CD14-positive monocyte (primary cell): ENCODE measurements around the gene LNPEP. TPM values are rescaled to one million over a fixed set of nuclear protein-coding genes. Genes with fewer than 3 reads are reported as not detected.

ENCODE experiments used
- DNase-seq, 3 donors: peaks; one replicate each; pipeline ENCODE4 v3.0.0-alpha.2; 2011 to 2022
- H2AFZ ChIP-seq: 2 replicates; pipeline ENCODE4 v1.6.0; 2012; ENCODE audit warnings: mild to moderate bottlenecking, low read depth, low read length, inconsistent platforms; ENCODE audit not compliant: insufficient read depth, poor library complexity, severe bottlenecking
- H3K27ac ChIP-seq, 2 donors: 1 replicate in 1 of 2; 2 replicates in 1 of 2; pipeline ENCODE4 v1.5.1; 2012 to 2013; ENCODE audit warnings: low read length in 2 of 2, control low read depth in 1 of 2, inconsistent platforms in 1 of 2, low read depth in 1 of 2, mild to moderate bottlenecking in 1 of 2
- H3K27me3 ChIP-seq, 2 donors: one replicate each; pipeline versions ENCODE4 v1.6.0 to v1.6.1; 2011 to 2013; ENCODE audit warnings: low read length in 2 of 2; ENCODE audit not compliant: control insufficient read depth in 2 of 2, insufficient read depth in 2 of 2
- H3K36me3 ChIP-seq, 2 donors: replicated peaks in 1 of 2; 1 replicate in 1 of 2; 2 replicates in 1 of 2; pipeline versions ENCODE4 v1.5.1 to v1.6.1; 2012 to 2013; ENCODE audit warnings: low read length in 2 of 2, control low read depth in 1 of 2, inconsistent platforms in 1 of 2, mild to moderate bottlenecking in 1 of 2; ENCODE audit not compliant: insufficient read depth in 2 of 2, control insufficient read depth in 1 of 2
- H3K4me1 ChIP-seq, 2 donors: 1 replicate in 1 of 2; 2 replicates in 1 of 2; pipeline versions ENCODE4 v1.5.1 to v1.6.1; 2012 to 2013; ENCODE audit warnings: low read length in 2 of 2, control low read depth in 1 of 2, inconsistent platforms in 1 of 2, mild to moderate bottlenecking in 1 of 2, moderate library complexity in 1 of 2; ENCODE audit not compliant: insufficient read depth in 2 of 2, control insufficient read depth in 1 of 2
- H3K4me2 ChIP-seq: replicated peaks from 2 replicates; pipeline ENCODE3; 2012; ENCODE audit warnings: low read length, moderate library complexity, mild to moderate bottlenecking; ENCODE audit not compliant: poor library complexity, severe bottlenecking; ENCODE audit errors: extremely low read depth
- H3K4me3 ChIP-seq, 3 experiments: fragments of 200-600 bp in 1 of 3; sonication (generic) in 1 of 3; replicated peaks in 1 of 3; 1 replicate in 2 of 3; 2 replicates in 1 of 3; pipeline ENCODE4 v1.5.1; 2011 to 2013; ENCODE audit warnings: low read length in 3 of 3, mild to moderate bottlenecking in 3 of 3, control low read depth in 2 of 3, low read depth in 2 of 3, inconsistent platforms in 1 of 3, moderate library complexity in 1 of 3
- H3K79me2 ChIP-seq: 2 replicates; pipeline ENCODE4 v1.6.0; 2012; ENCODE audit warnings: mild to moderate bottlenecking, control low read depth, inconsistent platforms, low read length, moderate library complexity; ENCODE audit not compliant: insufficient read depth
- H3K9ac ChIP-seq: 2 replicates; pipeline ENCODE4 v1.6.0; 2017; ENCODE audit warnings: low read length, mild to moderate bottlenecking; ENCODE audit not compliant: insufficient read depth, poor library complexity, severe bottlenecking
- H3K9me3 ChIP-seq, 2 donors: replicated peaks in 1 of 2; 1 replicate in 1 of 2; 2 replicates in 1 of 2; pipeline versions ENCODE4 v1.5.1 to v1.6.1; 2012 to 2013; ENCODE audit warnings: low read length in 2 of 2, control low read depth in 1 of 2; ENCODE audit not compliant: control insufficient read depth in 1 of 2, insufficient read depth in 1 of 2
- H4K20me1 ChIP-seq: 2 replicates; pipeline ENCODE4 v1.6.0; 2012; ENCODE audit warnings: mild to moderate bottlenecking, low read length, control low read depth, moderate library complexity; ENCODE audit not compliant: insufficient read depth
- H3K27ac Mint-ChIP-seq, 7 donors: one replicate each; pipeline ENCODE4 v1.8.0; 2020; ENCODE audit warnings: mild to moderate bottlenecking in 7 of 7, mixed read lengths in 7 of 7, moderate library complexity in 6 of 7, inconsistent platforms in 2 of 7
- H3K27me3 Mint-ChIP-seq, 3 donors: one replicate each; pipeline ENCODE4 v1.8.0; 2021 to 2022; ENCODE audit warnings: low read depth in 3 of 3, mild to moderate bottlenecking in 3 of 3, mixed read lengths in 3 of 3, moderate library complexity in 3 of 3, inconsistent platforms in 1 of 3
- H3K36me3 Mint-ChIP-seq, 2 donors: one replicate each; pipeline ENCODE4 v1.8.0; 2020; ENCODE audit warnings: mixed read lengths in 2 of 2, inconsistent platforms in 1 of 2, mild to moderate bottlenecking in 1 of 2
- H3K4me1 Mint-ChIP-seq: one replicate; pipeline ENCODE4 v1.8.0; 2020; ENCODE audit warnings: mild to moderate bottlenecking, mixed read lengths
- H3K4me3 Mint-ChIP-seq, 2 donors: one replicate each; pipeline ENCODE4 v1.8.0; 2020; ENCODE audit warnings: mild to moderate bottlenecking in 2 of 2, mixed read lengths in 2 of 2, moderate library complexity in 1 of 2
- H3K9me3 Mint-ChIP-seq, 7 donors: one replicate each; pipeline ENCODE4 v1.8.0; 2020 to 2022; ENCODE audit warnings: mixed read lengths in 7 of 7, mild to moderate bottlenecking in 6 of 7, moderate library complexity in 6 of 7, inconsistent platforms in 2 of 7
- WGBS: methylation state at CpG from one replicate; pipeline ENCODE4 v1.1.5; 2013; ENCODE audit warnings: missing lambda C conversion rate; ENCODE audit not compliant: insufficient coverage; 5-methylcytosine and 5-hydroxymethylcytosine counted together
- intact Hi-C, 2 donors: fragments of 100-400 bp; cut with micrococcal nuclease; formaldehyde crosslinking; loops; one replicate each; pipeline versions ENCODE4 v1.15.0 to v1.15.1; 2023
- polyA plus RNA-seq, 3 donors: library from polyadenylated mRNA; depleted of rRNA in 1 of 3; unstranded in 2 of 3; stranded (reverse) in 1 of 3; fragments of 300-500 nt in 2 of 3; fragments of >200 nt in 1 of 3; fragmentation: Illumina TruSeq in 2 of 3; gene quantifications; 1 replicate in 2 of 3; 2 replicates in 1 of 3; pipeline ENCODE4 v1.2.3, GENCODE V29; 2012 to 2021
- TF ChIP-seq, protein P1 (sequence below): fragments of 200-600 bp; IDR thresholded peaks from one replicate; pipeline ENCODE4 v1.8.0; 2022; ENCODE audit warnings: antibody characterized with exemption, mild to moderate bottlenecking

Gene LNPEP
- polyA plus RNA-seq, 3 donors, result 9.2 to 22.5 (median 14.5) TPM

DNA sequence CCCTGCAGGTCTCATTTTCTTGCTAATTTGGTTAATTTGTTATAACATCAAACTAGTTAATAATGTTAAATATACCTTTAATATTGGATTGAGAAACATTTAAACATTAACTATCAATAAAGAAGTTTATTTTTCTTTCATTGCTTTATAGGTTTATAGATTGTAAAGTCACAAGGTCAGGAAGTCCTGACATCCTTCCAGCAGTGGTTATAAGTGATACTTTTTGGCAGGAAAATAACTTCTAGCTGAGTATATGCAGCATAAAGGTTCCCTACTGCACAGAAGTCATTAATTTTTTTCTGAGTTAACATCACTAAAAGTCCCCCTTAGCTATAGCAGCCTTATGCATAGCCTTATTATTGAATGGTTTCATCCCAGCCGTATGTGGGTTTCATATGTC lies 85.5 kb downstream of the LNPEP start:
- Histone ChIP-seq H3K9me3 (no peaks in the 10 kb centered on the region), H3K4me3 (no peak overlapping the region), H3K4me2 (no peak overlapping the region), H3K4me1 (no peaks in the 10 kb centered on the region), H3K36me3 (peaks cover 65 to 92% of the 10 kb centered on the region in 2 donors), H2AFZ (no peak overlapping the region), H3K79me2 (no peaks in the 10 kb centered on the region), H3K27me3 (no peaks in the 10 kb centered on the region), H3K27ac (no peak overlapping the region), H3K9ac (no peak overlapping the region), H4K20me1 (no peaks in the 10 kb centered on the region)
- no peak for DNase-seq
- WGBS, result no CpG with 5 or more reads among the region's 1 CpG
- H3K27me3 Mint-ChIP-seq, result peaks cover 0 to 2% (median 0%) of the 10 kb centered on the region in 3 donors
- peaks cover 8% of the 10 kb centered on the region for H3K4me1 Mint-ChIP-seq
- H3K36me3 Mint-ChIP-seq, result peaks cover 68 to 80% of the 10 kb centered on the region in 2 donors
- TF ChIP-seq, protein P1, sequence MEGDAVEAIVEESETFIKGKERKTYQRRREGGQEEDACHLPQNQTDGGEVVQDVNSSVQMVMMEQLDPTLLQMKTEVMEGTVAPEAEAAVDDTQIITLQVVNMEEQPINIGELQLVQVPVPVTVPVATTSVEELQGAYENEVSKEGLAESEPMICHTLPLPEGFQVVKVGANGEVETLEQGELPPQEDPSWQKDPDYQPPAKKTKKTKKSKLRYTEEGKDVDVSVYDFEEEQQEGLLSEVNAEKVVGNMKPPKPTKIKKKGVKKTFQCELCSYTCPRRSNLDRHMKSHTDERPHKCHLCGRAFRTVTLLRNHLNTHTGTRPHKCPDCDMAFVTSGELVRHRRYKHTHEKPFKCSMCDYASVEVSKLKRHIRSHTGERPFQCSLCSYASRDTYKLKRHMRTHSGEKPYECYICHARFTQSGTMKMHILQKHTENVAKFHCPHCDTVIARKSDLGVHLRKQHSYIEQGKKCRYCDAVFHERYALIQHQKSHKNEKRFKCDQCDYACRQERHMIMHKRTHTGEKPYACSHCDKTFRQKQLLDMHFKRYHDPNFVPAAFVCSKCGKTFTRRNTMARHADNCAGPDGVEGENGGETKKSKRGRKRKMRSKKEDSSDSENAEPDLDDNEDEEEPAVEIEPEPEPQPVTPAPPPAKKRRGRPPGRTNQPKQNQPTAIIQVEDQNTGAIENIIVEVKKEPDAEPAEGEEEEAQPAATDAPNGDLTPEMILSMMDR, result no peak
- intact Hi-C loops, result no loop called here
- no peak overlapping the region for H3K4me3 Mint-ChIP-seq
- H3K27ac Mint-ChIP-seq, result no peak overlapping the region
- H3K9me3 Mint-ChIP-seq, result no peaks in the 10 kb centered on the region

DNA sequence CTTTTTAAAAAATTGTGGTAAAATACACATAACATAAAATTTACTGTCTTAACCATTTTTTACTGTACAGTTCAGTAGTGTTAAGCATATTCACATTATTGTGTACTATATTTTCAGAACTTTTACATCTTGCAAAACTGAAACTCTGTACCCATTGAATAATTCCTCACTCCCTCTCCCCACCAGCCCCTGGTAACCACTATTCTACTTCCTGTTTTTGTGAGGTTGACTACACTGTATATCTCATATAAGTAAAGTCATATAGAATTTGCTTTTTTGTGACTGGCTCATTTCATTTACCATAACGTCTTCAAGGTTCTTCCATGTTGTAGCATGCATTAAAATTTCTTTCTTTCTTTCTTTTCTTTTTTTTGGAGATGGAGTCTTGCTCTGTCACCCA lies 87.0 kb downstream of the LNPEP start:
- intact Hi-C loops, result no loop called here
- Mint-ChIP-seq H3K4me3 (no peak overlapping the region), H3K27ac (peak overlapping the region in 1 of 7 donors; percentile 64), H3K4me1 (peaks cover 8% of the 10 kb centered on the region), H3K27me3 (peaks cover 0 to 2% (median 0%) of the 10 kb centered on the region in 3 donors), H3K36me3 (peaks cover 67 to 83% of the 10 kb centered on the region in 2 donors), H3K9me3 (no peaks in the 10 kb centered on the region)
- DNase-seq, result peak in 2 of 3 donors; percentile 4 to 5
- H3K4me2 ChIP-seq, result no peak overlapping the region
- TF ChIP-seq, protein P1, result no peak
- H3K79me2 ChIP-seq, result no peaks in the 10 kb centered on the region
- no peak overlapping the region for H3K4me3 ChIP-seq
- WGBS, result no CpG with 5 or more reads among the region's 1 CpG
- no peak overlapping the region for H3K9ac ChIP-seq
- no peaks in the 10 kb centered on the region for H3K9me3 ChIP-seq
- no peak overlapping the region for H3K27ac ChIP-seq
- no peaks in the 10 kb centered on the region for H3K4me1 ChIP-seq
- no peaks in the 10 kb centered on the region for H3K27me3 ChIP-seq
- H2AFZ ChIP-seq, result no peak overlapping the region
- peaks cover 65 to 92% of the 10 kb centered on the region in 2 donors for H3K36me3 ChIP-seq
- H4K20me1 ChIP-seq, result no peaks in the 10 kb centered on the region
